ENCODE data around the gene PFDN5. TPM values are rescaled to one million over a fixed set of nuclear protein-coding genes. Genes with fewer than 3 reads are reported as not detected.

The PFDN5 gene
- total RNA-seq, 2 donors from 2014 or later, result 322 to 403 TPM

DNA sequence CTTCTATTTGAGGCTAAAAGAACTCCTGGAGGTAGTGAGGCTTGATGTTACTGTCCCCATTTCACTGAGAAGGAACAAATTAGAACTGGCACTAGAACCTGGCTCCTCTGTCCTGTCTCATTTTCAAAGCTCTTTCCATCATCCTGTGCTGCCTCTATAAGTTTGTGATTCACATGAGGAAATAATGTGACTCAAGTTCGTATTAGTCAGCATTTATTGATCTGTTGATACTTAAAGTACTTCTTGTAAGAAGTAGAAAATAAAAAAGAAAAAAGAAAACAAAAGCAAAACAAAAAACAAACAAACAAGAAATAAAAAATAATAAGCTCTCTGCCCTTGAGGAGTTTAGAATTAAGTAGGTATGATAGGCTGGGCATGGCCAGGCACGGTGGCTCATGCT lies 29.6 kb upstream of the PFDN5 start:
- no peak overlapping the region for H3K27ac Mint-ChIP-seq
- Histone ChIP-seq H3K27ac (ENCODE audit: low read depth, low read length) (no peak overlapping the region), H3K4me1 (ENCODE audit: control insufficient read depth, insufficient read depth, low read length) (peaks cover 9% of the 10 kb centered on the region), H3K27me3 (ENCODE audit: control insufficient read depth, insufficient read depth, low read length, poor library complexity, severe bottlenecking) (no peaks in the 10 kb centered on the region), H3K4me3 (ENCODE audit: low read length) (no peak overlapping the region), H3K9ac (ENCODE audit: extremely low read depth, low read length, poor library complexity, severe bottlenecking) (no peak overlapping the region), H3K36me3 (ENCODE audit: control insufficient read depth, insufficient read depth, low read length) (no peaks in the 10 kb centered on the region), H3K9me3 (ENCODE audit: control insufficient read depth, low read length) (no peaks in the 10 kb centered on the region)
- no peaks in the 10 kb centered on the region for H3K9me3 Mint-ChIP-seq
- H3K36me3 Mint-ChIP-seq (ENCODE audit: low read depth), result peaks cover 5% of the 10 kb centered on the region
- 86 to 93% methylated on average over 1 of the region's 2 CpGs for WGBS, 2 experiments (ENCODE audit: insufficient coverage in 1 of 2, insufficient read length in 1 of 2)
- peaks cover 8% of the 10 kb centered on the region for H3K4me1 Mint-ChIP-seq
- H3K4me3 Mint-ChIP-seq, result no peak overlapping the region
- DNase-seq, result no peak
- H3K27me3 Mint-ChIP-seq (ENCODE audit: insufficient read depth), result no peaks in the 10 kb centered on the region
- TF ChIP-seq, protein P1, sequence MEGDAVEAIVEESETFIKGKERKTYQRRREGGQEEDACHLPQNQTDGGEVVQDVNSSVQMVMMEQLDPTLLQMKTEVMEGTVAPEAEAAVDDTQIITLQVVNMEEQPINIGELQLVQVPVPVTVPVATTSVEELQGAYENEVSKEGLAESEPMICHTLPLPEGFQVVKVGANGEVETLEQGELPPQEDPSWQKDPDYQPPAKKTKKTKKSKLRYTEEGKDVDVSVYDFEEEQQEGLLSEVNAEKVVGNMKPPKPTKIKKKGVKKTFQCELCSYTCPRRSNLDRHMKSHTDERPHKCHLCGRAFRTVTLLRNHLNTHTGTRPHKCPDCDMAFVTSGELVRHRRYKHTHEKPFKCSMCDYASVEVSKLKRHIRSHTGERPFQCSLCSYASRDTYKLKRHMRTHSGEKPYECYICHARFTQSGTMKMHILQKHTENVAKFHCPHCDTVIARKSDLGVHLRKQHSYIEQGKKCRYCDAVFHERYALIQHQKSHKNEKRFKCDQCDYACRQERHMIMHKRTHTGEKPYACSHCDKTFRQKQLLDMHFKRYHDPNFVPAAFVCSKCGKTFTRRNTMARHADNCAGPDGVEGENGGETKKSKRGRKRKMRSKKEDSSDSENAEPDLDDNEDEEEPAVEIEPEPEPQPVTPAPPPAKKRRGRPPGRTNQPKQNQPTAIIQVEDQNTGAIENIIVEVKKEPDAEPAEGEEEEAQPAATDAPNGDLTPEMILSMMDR (conservative IDR thresholded peaks at IDR 0.05), result no peak

DNA sequence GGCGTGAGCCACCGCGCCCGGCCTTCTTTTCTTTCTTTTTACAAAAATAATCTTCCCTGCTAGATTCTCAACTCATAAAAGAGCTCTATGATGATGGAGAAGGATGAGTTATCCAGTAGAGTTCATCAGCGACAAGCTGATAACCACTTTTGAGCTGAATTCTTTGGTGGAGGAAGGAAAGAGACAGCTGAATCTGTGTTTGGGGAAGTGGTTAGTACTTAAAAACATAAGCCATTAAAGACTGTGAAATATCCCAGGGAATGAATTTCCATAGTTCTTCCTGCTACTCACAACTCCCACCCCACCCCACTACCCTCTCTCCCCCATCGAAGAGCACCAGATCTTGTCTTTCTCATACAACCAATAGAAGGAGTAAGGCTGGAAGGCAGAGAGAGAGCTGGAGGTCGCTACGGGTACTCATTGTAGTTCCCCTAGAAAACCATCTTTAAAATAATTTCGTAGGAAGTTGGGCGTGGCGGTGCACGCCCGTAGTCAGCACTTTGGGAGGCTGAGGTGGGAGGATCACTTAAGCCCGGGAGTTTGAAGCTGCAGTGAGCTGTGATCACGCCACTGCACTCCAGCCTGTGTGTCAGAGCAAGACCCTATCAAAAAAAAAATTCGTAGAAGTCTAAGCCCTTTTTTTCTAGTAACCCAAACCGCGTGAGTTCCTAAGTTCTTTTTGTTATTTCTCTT lies 27.9 kb upstream of the PFDN5 start:
- no peaks in the 10 kb centered on the region for H3K36me3 ChIP-seq (ENCODE audit: control insufficient read depth, insufficient read depth, low read length)
- Mint-ChIP-seq H3K4me3 (peak overlapping the region; percentile 94), H3K36me3 (ENCODE audit: low read depth) (peaks cover 12% of the 10 kb centered on the region), H3K27ac (peak overlapping the region; percentile 95), H3K4me1 (peaks cover 8% of the 10 kb centered on the region), H3K9me3 (no peaks in the 10 kb centered on the region), H3K27me3 (ENCODE audit: insufficient read depth) (no peaks in the 10 kb centered on the region)
- 74 to 80% methylated on average over 12 to 14 of the region's 18 CpGs for WGBS, 2 experiments (ENCODE audit: insufficient coverage in 1 of 2, insufficient read length in 1 of 2)
- H3K9me3 ChIP-seq (ENCODE audit: control insufficient read depth, low read length), result no peaks in the 10 kb centered on the region
- H3K9ac ChIP-seq (ENCODE audit: extremely low read depth, low read length, poor library complexity, severe bottlenecking), result no peak overlapping the region
- no peaks in the 10 kb centered on the region for H3K27me3 ChIP-seq (ENCODE audit: control insufficient read depth, insufficient read depth, low read length, poor library complexity, severe bottlenecking)
- peak overlapping the region; percentile 95 for H3K4me3 ChIP-seq (ENCODE audit: low read length)
- no peak for DNase-seq
- H3K4me1 ChIP-seq (ENCODE audit: control insufficient read depth, insufficient read depth, low read length), result peaks cover 9% of the 10 kb centered on the region
- TF ChIP-seq, protein P1 (conservative IDR thresholded peaks at IDR 0.05), result no peak
- no peak overlapping the region for H3K27ac ChIP-seq (ENCODE audit: low read depth, low read length)

DNA sequence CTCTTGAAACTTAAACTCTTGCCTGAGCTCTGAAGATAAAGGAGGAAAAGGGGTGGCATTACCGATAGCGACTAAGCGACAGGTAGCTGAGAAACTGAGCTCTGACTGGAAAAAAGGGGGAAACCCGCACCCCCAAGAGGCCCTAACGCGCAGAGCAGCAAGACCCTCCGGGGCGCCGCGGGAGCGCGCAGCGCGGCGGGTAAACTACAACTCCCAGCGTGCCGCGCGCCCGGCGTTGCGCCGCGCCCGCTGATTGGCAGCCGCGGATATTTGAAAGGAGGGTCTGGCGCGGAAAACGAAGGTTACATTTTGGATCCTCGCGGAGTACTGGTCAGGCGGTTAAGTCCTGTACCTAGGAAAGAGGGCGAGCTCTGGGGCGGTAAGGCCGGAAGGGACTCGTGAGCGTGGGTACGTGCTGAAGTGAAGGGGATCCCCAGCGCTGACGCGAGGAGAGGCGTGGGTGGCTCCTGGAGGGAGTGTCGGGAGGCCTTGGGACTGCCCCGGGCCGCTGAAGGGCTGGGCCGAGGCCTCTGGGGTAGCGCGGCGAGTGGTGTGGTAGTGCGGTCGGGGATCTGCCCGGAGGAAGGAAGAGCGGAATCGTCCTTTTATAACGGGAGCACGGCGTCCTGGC lies 27.2 kb upstream of the PFDN5 start, which contains the start of gene ESPL1:
Gene ESPL1 (plus strand): TSS at position 301 of the 631 bp plus-strand sequence. CDS start 468 bp downstream, outside the sequence.
- no peak within 1 kb of the TSS for H3K27ac ChIP-seq (ENCODE audit: low read depth, low read length)
- 0% methylated on average over 30 to 58 of the region's 58 CpGs for WGBS, 2 experiments (ENCODE audit: insufficient coverage in 1 of 2, insufficient read length in 1 of 2)
- DNase-seq, result peak; percentile 96

More for the DNA sequence above, 27.2 kb upstream of the PFDN5 start, which contains the start of gene ESPL1:
- Histone ChIP-seq H3K9ac (ENCODE audit: extremely low read depth, low read length, poor library complexity, severe bottlenecking) (peak within 1 kb of the TSS; percentile 63), H3K9me3 (ENCODE audit: control insufficient read depth, low read length) (no peaks in the 10 kb centered on the region), H3K4me1 (ENCODE audit: control insufficient read depth, insufficient read depth, low read length) (peaks cover 9% of the 10 kb centered on the region), H3K36me3 (ENCODE audit: control insufficient read depth, insufficient read depth, low read length) (no peaks in the 10 kb centered on the region), H3K27me3 (ENCODE audit: control insufficient read depth, insufficient read depth, low read length, poor library complexity, severe bottlenecking) (no peaks in the 10 kb centered on the region), H3K4me3 (ENCODE audit: low read length) (peak within 1 kb of the TSS; percentile 95)
- H3K4me1 Mint-ChIP-seq, result peaks cover 8% of the 10 kb centered on the region
- H3K36me3 Mint-ChIP-seq (ENCODE audit: low read depth), result peaks cover 15% of the 10 kb centered on the region
- H3K4me3 Mint-ChIP-seq, result peak within 1 kb of the TSS; percentile 94
- no peaks in the 10 kb centered on the region for H3K9me3 Mint-ChIP-seq
- H3K27ac Mint-ChIP-seq, result peak within 1 kb of the TSS; percentile 95
- TF ChIP-seq, protein P1 (conservative IDR thresholded peaks at IDR 0.05), result peak; percentile 64
- H3K27me3 Mint-ChIP-seq (ENCODE audit: insufficient read depth), result no peaks in the 10 kb centered on the region
